Endothelial cell (in vitro differentiated cells): ENCODE results near the gene RABGAP1. TPM values are rescaled to one million over a fixed set of nuclear protein-coding genes. Genes with fewer than 3 reads are reported as not detected.
"Not testable (repeated sequence)": the region's sequence is repeated elsewhere in the genome, so short reads cannot be mapped to it uniquely, and the experiment has no call there.

Experiments
- DNase-seq: peaks from one replicate; pipeline ENCODE4 v3.0.0; 2021; ENCODE audit warnings: low spot score
- H3K27ac Mint-ChIP-seq: one replicate; pipeline ENCODE4 v1.8.0; 2021; ENCODE audit warnings: mixed read lengths, inconsistent platforms; ENCODE audit not compliant: unreplicated experiment
- H3K27me3 Mint-ChIP-seq: one replicate; pipeline ENCODE4 v1.8.0; 2021; ENCODE audit warnings: mild to moderate bottlenecking, moderate library complexity, mixed read lengths, inconsistent platforms; ENCODE audit not compliant: unreplicated experiment
- H3K36me3 Mint-ChIP-seq: one replicate; pipeline ENCODE4 v1.8.0; 2021; ENCODE audit warnings: mild to moderate bottlenecking, low read depth, mixed read lengths, inconsistent platforms; ENCODE audit not compliant: unreplicated experiment
- H3K4me1 Mint-ChIP-seq: one replicate; pipeline ENCODE4 v1.8.0; 2021; ENCODE audit warnings: mild to moderate bottlenecking, mixed read lengths, inconsistent platforms; ENCODE audit not compliant: unreplicated experiment
- H3K4me3 Mint-ChIP-seq: one replicate; pipeline ENCODE4 v1.8.0; 2021; ENCODE audit warnings: mild to moderate bottlenecking, mixed read lengths, inconsistent platforms; ENCODE audit not compliant: unreplicated experiment
- H3K9me3 Mint-ChIP-seq: one replicate; pipeline ENCODE4 v1.8.0; 2021; ENCODE audit warnings: mixed read lengths, inconsistent platforms; ENCODE audit not compliant: unreplicated experiment
- CTCF ChIP-seq: fragments of 200-600 bp; sonication (generic); IDR thresholded peaks from one replicate; pipeline ENCODE4 v1.5.0; 2021; ENCODE audit warnings: antibody characterized with exemption; ENCODE audit not compliant: unreplicated experiment
- total RNA-seq: library from RNA; stranded (reverse); fragmentation: NEBNext Ultra II Directional; extraction: Animal tissue kit (Norgen Biotek cat#: 25700); gene quantifications from one replicate; pipeline ENCODE4 v1.2.1, GENCODE V29; 2021; ENCODE audit not compliant: unreplicated experiment

RABGAP1 gene
- total RNA-seq, 1 donor from 2014 or later = 58.2 TPM

- Mint-ChIP-seq H3K27me3 (peaks cover 7% of the 10 kb centered on the region), H3K36me3 (no peaks in the 10 kb centered on the region), H3K9me3 (no peaks in the 10 kb centered on the region), H3K4me1 (peaks cover 2% of the 10 kb centered on the region), H3K4me3 (peak within 1 kb of the TSS; percentile 94), H3K27ac (peak within 1 kb of the TSS; percentile 91)
- no peak for TF ChIP-seq CTCF
- peak; percentile 96 for DNase-seq
Measured at GRCh38 chr9:122904823-122905710, 35.8 kb upstream of the RABGAP1 start, which contains the start of gene RC3H2. TSS of gene RC3H2 (minus strand) at chr9:122905359. CDS start at chr9:122897509, 7,850 bp downstream.

GRCh38 chr9:122906122-122906521 is 34.7 kb upstream of the RABGAP1 start:
- H3K36me3 Mint-ChIP-seq, H3K9me3 Mint-ChIP-seq, H3K4me3 Mint-ChIP-seq, H3K27ac Mint-ChIP-seq, H3K4me1 Mint-ChIP-seq, DNase-seq, H3K27me3 Mint-ChIP-seq: not testable (repeated sequence)

- peaks cover 10% of the 10 kb centered on the region for H3K4me1 Mint-ChIP-seq
- peak overlapping the region; percentile 95 for H3K27ac Mint-ChIP-seq
Measured at GRCh38 chr9:122912671-122912963, 28.2 kb upstream of the RABGAP1 start.

GRCh38 chr9:122912964-122913673 is 27.7 kb upstream of the RABGAP1 start, which contains the start of gene ZBTB6:
TSS of gene ZBTB6 (minus strand) at chr9:122913323. CDS start at chr9:122912072, 1,251 bp downstream.
- Mint-ChIP-seq H3K27me3 (peaks cover 4% of the 10 kb centered on the region), H3K4me3 (peak within 1 kb of the TSS; percentile 91), H3K4me1 (peaks cover 10% of the 10 kb centered on the region), H3K27ac (peak within 1 kb of the TSS; percentile 95), H3K9me3 (no peaks in the 10 kb centered on the region), H3K36me3 (peaks cover 4% of the 10 kb centered on the region)
- peak; percentile 58 for DNase-seq
- TF ChIP-seq CTCF = no peak

More at GRCh38 chr9:122912671-122912963, 28.2 kb upstream of the RABGAP1 start:
- H3K36me3 Mint-ChIP-seq = peaks cover 4% of the 10 kb centered on the region
- no peaks in the 10 kb centered on the region for H3K9me3 Mint-ChIP-seq
- H3K4me3 Mint-ChIP-seq = peak overlapping the region; percentile 91
- DNase-seq = no peak
- peaks cover 4% of the 10 kb centered on the region for H3K27me3 Mint-ChIP-seq
- no peak for TF ChIP-seq CTCF

- H3K4me1 Mint-ChIP-seq = peaks cover 2% of the 10 kb centered on the region
- H3K36me3 Mint-ChIP-seq = peaks cover 7% of the 10 kb centered on the region
- no peaks in the 10 kb centered on the region for H3K27me3 Mint-ChIP-seq
- no peak for TF ChIP-seq CTCF
- H3K4me3 Mint-ChIP-seq = no peak overlapping the region
- H3K9me3 Mint-ChIP-seq = no peaks in the 10 kb centered on the region
- no peak overlapping the region for H3K27ac Mint-ChIP-seq
- DNase-seq = no peak
Measured at GRCh38 chr9:122918310-122918709, 22.5 kb upstream of the RABGAP1 start.
